ENCODE results near the gene TRMT11.
"Not testable (repeated sequence)": the region's sequence is repeated elsewhere in the genome, so short reads cannot be mapped to it uniquely, and the experiment has no call there.

TRMT11 gene

DNA sequence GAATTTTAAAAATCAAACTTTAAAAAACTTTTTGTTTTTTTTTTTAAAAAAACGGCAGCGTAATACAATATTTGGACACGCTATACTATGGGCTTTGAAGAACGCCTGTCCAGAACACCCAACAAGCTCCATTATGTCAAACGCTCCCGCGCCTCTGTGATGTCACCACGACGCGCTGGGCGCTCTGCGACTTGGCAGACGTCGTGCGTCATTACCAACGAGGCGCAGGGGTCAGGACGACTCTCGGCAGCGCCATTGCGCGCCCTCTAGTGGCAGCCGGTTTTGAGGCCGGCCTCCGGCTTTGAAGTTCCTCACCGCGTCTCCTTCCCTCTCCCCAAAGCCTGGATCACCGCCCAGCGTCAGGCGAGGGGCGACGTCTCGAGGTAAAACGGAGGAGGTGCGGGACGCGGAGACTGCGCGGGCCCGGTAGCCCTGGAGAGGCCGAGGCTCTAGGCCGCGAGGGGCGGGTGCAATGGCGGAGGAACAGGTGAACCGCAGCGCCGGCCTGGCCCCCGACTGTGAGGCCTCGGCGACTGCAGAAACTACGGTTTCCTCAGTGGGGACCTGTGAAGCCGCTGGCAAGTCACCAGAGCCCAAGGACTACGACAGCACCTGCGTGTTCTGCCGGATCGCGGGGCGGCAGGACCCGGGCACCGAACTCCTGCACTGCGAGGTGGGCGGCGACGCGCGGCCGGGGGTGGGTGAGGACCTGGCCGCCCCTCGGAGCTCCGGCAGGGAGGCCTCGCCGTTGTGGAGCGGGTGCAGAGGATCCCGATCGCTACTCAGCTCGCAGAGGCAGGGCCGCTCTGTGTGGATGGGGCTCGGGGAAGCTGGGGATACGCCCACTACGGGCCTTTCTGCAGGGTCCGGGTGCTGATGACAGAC is 29.6 kb upstream of the TRMT11 start, which contains the start of gene HINT3:
HINT3 (plus strand) TSS at position 265 of the 885 bp plus-strand sequence; CDS start at position 473, 208 bp downstream.
- peak; percentile 97 for DNase-seq

DNA sequence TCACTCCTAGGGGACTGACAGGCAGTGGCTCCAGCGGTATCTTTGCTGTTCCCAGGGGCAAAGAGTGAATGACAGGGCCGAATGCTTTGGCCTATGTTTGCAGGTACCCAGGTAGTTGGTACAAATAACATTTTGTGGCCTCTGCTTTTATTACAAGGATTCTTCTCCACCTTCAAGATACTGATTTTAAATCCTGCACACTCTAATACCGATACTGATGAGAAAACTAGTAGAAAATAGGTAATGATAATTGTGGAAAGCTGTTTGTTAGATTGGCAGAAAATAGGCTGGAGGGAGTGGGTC is 29.0 kb upstream of the TRMT11 start:
- no peak for DNase-seq

DNA sequence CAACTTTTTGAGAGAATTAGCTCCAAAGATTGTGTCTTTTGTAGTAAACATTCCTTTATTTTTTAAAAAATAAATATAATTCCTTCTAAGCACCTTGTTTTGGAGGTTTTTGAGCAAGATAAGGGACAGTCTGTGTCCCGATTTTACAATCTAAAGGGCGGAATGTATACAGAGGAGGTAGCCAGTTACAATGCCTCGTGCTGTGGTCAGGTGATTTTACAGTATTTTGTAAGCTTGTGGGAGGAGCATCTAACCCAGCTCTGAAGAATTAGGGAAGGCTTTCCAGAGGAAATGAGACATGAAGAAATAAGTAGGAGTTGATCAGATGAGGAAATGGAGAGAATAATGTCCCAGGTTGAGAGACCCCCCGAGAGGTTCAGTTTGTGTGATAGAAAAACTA is 28.5 kb upstream of the TRMT11 start:
- peak; percentile 31 for DNase-seq

- DNase-seq, result no peak
Observed at GRCh38 chr6:125959041-125959440, 27.3 kb upstream of the TRMT11 start.

DNA sequence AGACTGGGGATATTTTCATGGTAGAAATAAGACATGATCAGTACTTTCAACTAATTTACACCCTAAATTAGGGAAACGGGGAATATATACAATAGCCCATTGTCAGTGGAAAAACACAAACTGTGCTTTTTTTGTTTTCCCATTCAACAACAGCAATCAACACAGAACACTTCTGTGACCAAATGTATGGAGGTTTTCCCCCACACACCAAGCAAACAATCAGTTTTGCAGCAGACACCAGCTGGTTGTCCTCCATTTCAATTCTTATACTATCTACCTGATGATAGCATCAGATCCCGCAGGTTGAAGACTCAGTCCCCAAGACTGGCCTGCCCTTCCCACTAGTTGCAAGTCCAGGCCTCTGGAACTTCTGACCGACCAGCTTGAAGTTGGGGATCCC is 25.2 kb upstream of the TRMT11 start:
- DNase-seq, result no peak

GRCh38 chr6:125962900-125963497 is 23.3 kb upstream of the TRMT11 start:
- DNase-seq, result no peak

- DNase-seq, result no peak
Observed at GRCh38 chr6:125963817-125964216, 22.5 kb upstream of the TRMT11 start.

- DNase-seq, result no peak
Observed at GRCh38 chr6:125966569-125966968, 19.8 kb upstream of the TRMT11 start.

- DNase-seq, result no peak
Observed at GRCh38 chr6:125968493-125968892, 17.8 kb upstream of the TRMT11 start.

GRCh38 chr6:125970760-125971159 is 15.6 kb upstream of the TRMT11 start:
- DNase-seq, result no peak

DNA sequence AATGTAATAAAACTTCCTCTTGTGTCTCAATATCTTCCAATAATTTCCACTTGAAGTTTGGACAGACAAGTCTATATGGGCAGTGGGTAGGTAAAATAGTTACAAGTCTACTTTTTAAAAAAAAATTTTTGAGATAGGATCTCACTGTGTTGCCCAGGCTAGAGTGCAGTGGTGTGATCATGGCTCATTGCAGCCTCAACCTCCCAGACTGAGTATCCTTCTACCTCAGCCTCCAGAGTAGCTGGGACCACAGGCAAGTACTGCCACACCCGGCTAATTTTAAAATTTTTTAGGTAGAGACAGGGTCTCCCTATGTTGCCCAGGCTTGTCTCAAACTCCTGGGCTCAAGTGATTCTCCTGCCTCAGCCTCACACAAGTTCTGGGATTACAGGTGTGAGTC is 13.9 kb upstream of the TRMT11 start:
- DNase-seq, result not testable (repeated sequence)

DNA sequence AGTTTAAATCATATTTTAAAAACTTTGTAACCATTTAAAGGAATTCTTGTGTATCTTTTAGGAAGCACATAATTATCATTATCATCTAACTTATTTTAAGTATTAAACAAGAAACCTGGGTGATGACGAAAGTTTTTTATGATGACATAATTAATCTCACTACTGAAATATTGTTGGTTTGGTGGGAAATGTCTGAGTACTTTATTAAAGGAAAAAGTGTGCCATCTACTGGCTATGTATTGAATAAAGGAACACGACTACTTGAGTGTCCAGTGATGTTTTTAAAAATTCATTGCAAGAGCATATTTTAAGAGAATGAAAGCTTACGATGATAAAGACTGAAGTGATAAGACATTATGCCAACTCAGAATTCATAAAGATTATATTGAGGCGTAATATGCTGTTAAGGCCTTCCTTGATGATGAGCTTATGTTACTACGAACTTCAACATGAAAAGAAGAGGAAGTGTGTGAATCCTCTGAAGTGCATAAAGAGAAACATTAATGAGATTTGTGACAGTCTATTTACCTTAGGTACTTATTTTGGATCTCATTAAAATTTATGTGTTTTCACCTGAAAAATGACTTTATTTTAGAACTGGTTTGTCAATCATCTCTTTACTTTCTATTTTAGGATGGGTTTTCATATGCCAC is 12.0 kb upstream of the TRMT11 start:
- peak; percentile 65 for DNase-seq

DNA sequence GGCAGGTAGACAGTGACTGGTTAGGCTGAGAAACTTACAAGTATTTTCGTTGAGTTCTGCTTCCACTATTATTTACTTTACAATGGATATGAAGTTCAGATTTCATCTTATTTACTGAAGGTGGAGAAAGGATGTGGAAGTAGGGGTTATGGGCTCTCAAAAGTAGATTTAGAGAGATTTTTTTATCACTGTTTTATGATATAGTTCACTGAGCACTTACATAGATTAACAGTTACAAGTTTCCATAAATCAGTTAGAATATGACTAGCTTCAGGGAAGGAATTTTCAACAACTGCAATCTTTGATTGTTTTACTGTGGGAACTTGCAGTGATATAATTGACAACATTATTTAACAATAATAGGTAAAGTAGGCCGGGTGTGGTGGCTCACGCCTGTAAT is 7.2 kb upstream of the TRMT11 start:
- no peak for DNase-seq

GRCh38 chr6:125981571-125982185 is 4.7 kb upstream of the TRMT11 start:
- DNase-seq, result no peak

DNA sequence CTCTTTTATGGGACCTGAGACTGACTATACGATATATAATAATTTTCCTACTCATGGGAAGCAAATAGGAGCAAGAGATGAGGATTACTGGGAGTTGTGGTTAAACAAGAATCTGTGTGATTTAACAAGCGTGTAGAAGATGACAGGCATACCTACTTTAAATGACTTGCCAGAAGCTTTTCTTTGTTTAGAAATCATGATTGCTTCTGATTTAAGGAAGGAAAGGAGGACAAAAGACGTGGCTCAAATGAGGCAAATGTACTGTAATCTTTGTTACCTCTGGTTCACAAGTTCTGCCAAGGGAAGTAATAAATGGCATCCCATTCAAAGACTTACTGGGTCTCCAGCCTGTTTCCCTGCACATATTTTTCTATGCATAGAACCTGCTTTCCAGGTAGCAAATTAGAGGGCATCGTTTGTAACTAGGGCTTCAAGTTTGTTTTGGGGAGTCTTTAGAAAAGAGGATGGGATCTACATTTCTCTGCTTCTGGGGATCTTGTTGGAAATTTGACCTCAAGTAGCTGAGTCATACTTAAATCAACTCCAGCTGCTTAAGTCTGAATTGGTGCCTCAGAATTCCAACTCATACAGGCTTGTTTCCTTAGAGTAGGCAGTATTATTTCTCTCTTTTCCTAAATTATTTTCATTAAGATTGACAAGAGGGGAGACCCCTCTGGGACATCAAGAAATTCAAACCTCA is 2.9 kb upstream of the TRMT11 start:
- peak; percentile 86 for DNase-seq

DNA sequence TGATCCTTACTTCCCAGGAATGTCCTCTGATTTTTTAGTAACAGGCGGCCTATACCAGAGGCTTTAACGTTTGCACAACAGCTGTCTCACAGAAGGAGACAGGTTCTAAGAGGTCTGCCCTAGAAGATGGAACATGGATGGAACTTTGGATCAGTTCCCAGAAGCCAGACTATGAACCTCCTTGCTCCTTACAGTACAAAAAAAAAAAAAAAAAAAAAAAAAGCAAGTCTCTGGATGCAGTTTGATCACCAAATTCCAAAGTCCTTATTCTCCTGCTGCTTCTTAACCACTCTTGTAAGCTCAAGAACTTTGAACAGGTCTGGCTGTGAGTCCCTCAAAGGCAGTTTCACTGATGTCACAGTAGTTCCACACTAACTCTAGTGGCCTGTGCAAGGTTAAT is 2.0 kb upstream of the TRMT11 start:
- DNase-seq, result peak; percentile 86

DNA sequence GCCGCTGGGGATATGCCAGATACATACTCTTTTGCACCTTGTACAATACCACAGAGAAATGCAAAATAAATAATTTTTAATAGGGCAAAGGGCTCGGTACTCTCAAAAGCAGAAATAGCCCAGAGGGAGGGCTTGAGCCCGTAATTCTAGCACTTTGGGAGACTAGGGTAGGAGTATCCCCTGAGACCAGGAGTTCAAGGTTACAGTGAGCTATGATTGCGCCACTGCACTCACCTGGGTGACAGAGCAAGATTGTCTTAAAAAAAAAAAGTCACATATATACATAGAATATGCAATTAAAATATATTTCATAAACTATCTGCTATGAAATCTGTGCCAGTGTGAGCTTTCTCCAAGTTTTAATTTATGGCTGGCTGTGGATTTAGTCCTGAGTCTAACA is 818 bp upstream of the TRMT11 start:
- no peak for DNase-seq

- DNase-seq, result no peak
Observed at GRCh38 chr6:125985979-125986300, 400 bp upstream of the TRMT11 start.

GRCh38 chr6:125987026-125987617 is 782 bp downstream of the TRMT11 start:
- no peak for DNase-seq

DNA sequence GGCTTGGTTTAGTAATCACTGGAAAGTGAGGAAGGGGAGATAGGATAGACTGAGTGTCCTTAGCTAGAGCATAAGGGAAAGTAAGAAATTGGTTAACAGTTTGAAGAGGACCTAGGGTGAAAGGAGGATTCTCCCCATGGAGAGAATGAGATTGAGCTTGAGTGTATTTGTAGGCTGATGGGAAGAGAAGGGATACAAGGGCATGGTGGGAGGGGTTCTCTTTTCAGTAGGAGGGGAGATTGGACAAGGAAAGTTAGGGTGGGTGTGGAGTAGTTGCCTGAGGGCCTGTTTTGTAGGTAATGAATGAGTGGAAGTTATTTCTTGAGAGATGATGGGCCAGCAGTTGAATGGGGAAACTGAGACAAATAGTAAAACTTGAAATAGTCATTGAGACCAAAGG is 1.9 kb downstream of the TRMT11 start:
- no peak for DNase-seq

- DNase-seq, result no peak
Observed at GRCh38 chr6:125989631-125990030, 3.3 kb downstream of the TRMT11 start.

- DNase-seq, result no peak
Observed at GRCh38 chr6:125991653-125992052, 5.3 kb downstream of the TRMT11 start.

Measured in fibroblast of skin of abdomen (primary cell).